ENCODE measurements around the gene RFK. TPM values are rescaled to one million over a fixed set of nuclear protein-coding genes. Genes with fewer than 3 reads are reported as not detected.

Gene RFK
- total and polyA plus RNA-seq, 2 of the 13 experiments (the other 11 are each of a cell fraction or from before 2014, with no cell fraction given) = 18.2 to 37.2 TPM

DNA sequence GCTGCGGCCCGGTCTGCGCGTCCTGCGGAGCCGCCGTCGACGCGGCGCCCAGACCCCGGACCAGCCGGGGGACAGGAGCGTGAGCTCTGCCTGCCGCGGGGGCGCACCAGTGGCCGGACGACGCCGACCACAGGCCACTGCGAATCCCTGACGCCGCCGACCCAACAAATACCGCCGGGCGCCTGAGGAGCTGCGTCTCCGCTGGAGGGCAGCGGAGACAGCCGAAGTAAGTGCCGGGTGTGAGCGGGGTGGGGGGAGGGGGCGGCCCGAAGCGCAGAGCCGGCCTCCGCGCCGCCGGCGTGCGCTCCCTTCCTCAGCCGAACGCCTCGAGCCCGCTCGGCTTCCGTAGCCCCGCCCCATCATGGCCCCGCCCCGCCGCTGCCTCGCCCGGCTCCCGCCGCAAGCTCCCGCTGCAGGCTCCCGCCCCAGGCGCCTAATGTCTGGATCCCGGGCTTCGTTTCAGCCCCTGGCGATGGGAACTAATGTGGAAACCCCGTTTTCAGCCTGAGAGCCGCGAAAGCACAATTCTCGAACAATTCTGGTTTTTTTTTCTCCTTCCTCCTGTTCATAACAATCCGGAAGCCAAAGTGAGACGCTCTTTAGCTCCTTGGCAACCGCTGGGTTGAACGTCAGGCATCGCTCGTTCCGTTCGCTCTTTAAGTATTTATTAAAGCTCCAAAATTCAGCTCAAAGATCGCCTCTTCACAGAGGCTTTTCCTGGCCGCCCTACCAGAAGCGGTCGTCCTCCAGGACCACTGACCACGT is at the start of gene RFK (continued):
- TF ChIP-seq, protein P1, sequence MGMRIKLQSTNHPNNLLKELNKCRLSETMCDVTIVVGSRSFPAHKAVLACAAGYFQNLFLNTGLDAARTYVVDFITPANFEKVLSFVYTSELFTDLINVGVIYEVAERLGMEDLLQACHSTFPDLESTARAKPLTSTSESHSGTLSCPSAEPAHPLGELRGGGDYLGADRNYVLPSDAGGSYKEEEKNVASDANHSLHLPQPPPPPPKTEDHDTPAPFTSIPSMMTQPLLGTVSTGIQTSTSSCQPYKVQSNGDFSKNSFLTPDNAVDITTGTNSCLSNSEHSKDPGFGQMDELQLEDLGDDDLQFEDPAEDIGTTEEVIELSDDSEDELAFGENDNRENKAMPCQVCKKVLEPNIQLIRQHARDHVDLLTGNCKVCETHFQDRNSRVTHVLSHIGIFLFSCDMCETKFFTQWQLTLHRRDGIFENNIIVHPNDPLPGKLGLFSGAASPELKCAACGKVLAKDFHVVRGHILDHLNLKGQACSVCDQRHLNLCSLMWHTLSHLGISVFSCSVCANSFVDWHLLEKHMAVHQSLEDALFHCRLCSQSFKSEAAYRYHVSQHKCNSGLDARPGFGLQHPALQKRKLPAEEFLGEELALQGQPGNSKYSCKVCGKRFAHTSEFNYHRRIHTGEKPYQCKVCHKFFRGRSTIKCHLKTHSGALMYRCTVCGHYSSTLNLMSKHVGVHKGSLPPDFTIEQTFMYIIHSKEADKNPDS (CRISPR knock-in tag; IDR thresholded peaks at IDR 0.05) = no peak
- TF ChIP-seq GLI4 (CRISPR knock-in tag; IDR thresholded peaks at IDR 0.05; ENCODE audit: borderline replicate concordance) (peak; percentile 91; the same call in 1 of the 2 replicates), PHF20 (CRISPR knock-in tag; IDR thresholded peaks at IDR 0.05) (peak; percentile 30; the same call in 1 of the 2 replicates), HNRNPL (IDR thresholded peaks at IDR 0.05; ENCODE audit: low read depth, low read length) (no peak), ZNF749 (CRISPR knock-in tag; IDR thresholded peaks at IDR 0.05; ENCODE audit: borderline replicate concordance) (0 out of 2 replicates have a peak, but pooled peaks have one; percentile 88), HMGA1 (CRISPR knock-in tag; conservative IDR thresholded peaks at IDR 0.05) (no peak), PHF21A (CRISPR knock-in tag; IDR thresholded peaks at IDR 0.05) (peak; percentile 70; the same call in 1 of the 2 replicates)
- TF ChIP-seq, protein P2, sequence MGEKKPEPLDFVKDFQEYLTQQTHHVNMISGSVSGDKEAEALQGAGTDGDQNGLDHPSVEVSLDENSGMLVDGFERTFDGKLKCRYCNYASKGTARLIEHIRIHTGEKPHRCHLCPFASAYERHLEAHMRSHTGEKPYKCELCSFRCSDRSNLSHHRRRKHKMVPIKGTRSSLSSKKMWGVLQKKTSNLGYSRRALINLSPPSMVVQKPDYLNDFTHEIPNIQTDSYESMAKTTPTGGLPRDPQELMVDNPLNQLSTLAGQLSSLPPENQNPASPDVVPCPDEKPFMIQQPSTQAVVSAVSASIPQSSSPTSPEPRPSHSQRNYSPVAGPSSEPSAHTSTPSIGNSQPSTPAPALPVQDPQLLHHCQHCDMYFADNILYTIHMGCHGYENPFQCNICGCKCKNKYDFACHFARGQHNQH (CRISPR knock-in tag; IDR thresholded peaks at IDR 0.05) = peak; percentile 48

DNA sequence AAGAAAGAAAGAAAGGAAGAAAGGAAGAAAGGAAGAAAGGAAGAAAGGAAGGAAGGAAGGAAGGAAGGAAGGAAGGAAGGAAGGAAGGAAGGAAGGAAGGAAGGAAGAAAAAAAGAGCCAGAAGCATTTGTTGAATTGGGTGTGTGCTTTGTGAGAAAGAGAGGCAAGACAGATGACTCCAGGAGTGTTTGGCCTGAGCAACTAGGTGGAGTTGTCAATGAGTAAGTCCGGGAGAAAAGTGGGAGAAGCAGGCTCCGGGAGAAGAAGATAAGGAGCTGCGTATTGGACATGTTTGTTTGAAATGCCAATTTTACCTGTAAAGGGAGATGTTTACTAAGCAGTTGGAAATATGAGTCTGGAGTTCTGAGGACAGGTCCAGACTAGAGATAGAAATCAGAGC is 49.7 kb upstream of the RFK start:
- ChIA-PET CTCF (ENCODE audit: low intra/inter-chr PET ratio, low total read pairs) (no interaction called here), POLR2A (no interaction called here)
- H3K4me1 ChIP-seq (ENCODE audit: insufficient read depth, low read length) = peaks cover 12% of the 10 kb centered on the region
- peaks cover 4% of the 10 kb centered on the region for H3K9me3 ChIP-seq (ENCODE audit: low read length)
- peak overlapping the region; percentile 15; the same call in 1 of the 2 replicates for H3K4me2 ChIP-seq (ENCODE audit: low read depth, low read length)
- H3K27me3 ChIP-seq (ENCODE audit: control insufficient read depth in 1 of 2, insufficient read depth in 2 of 2, low read length in 2 of 2) = no peaks in the 10 kb centered on the region
- no peaks in the 10 kb centered on the region for H4K20me1 ChIP-seq (ENCODE audit: insufficient read depth, low read length)
- H3K79me2 ChIP-seq (ENCODE audit: insufficient read depth, low read length) = no peaks in the 10 kb centered on the region
- WGBS (ENCODE audit: low lambda C conversion rate) = 13% methylated on average over 3 of the region's 3 CpGs
- in situ Hi-C loops (cut with HindIII; ENCODE audit: extremely low pct_ligation_motif_present, low pct_unique_long_range_greater_than_20kb) (no loop called here), intact Hi-C loops (cut with micrococcal nuclease; ENCODE audit: unreplicated experiment) (no loop called here)
- BruUV-seq (replicated peaks) = no TSS peak
- FAIRE-seq (no peak), ATAC-seq (no peak), DNase-seq (ENCODE audit: low spot score) (no peak)
- H3K9ac ChIP-seq (ENCODE audit: insufficient read depth, low read depth, low read length) = no peak overlapping the region
- H3K36me3 ChIP-seq (replicated peaks in 1 of 2; ENCODE audit: control insufficient read depth in 1 of 2, insufficient read depth in 2 of 2, low read length in 2 of 2) = no peaks in the 10 kb centered on the region
- no peak for TF ChIP-seq GATAD2A (CRISPR knock-in tag; IDR thresholded peaks at IDR 0.05)
- no peak overlapping the region for H3K4me3 ChIP-seq (replicated peaks in 1 of 3; ENCODE audit: insufficient read depth in 1 of 3, low read depth in 2 of 3, low read length in 3 of 3)
- no peak overlapping the region for H3K27ac ChIP-seq (ENCODE audit: extremely low read length, insufficient read depth, low read length)
- peak overlapping the region; percentile 11 for H2AFZ ChIP-seq (ENCODE audit: low read length)

All from HepG2 (cell line).